SK-N-SH (cell line): Measurements from ENCODE around the gene GRIK5. TPM values are rescaled to one million over a fixed set of nuclear protein-coding genes. Genes with fewer than 3 reads are reported as not detected.

Experiments
- CTCF ChIA-PET: fragments of 300-600, 350-600 bp; formaldehyde crosslinking; extraction: SDS; loops from one replicate; lab custom pipeline; 2021; lab: Yijun Ruan, JAX
- POLR2A ChIA-PET: fragments of 350-600 bp; sonication (Branson Sonifier 250); formaldehyde crosslinking; extraction: SDS; loops from one replicate; lab custom pipeline; 2020; ENCODE audit warnings: antibody characterized with exemption, inconsistent platforms; lab: Yijun Ruan, JAX
- DNase-seq: peaks from one replicate; pipeline ENCODE4 v3.0.0; 2012
- H2AFZ ChIP-seq: fragments of 200-600 bp; sonication (generic); 2 replicates; pipeline ENCODE4 v1.8.1; 2016; ENCODE audit warnings: antibody characterized with exemption, mild to moderate bottlenecking, low read depth
- H3F3A ChIP-seq: fragments of 200-600 bp; sonication (generic); replicated peaks from 2 replicates; pipeline ENCODE3; 2016; ENCODE audit warnings: antibody characterized with exemption, mild to moderate bottlenecking; ENCODE audit not compliant: insufficient read depth
- H3K27ac ChIP-seq, 2 experiments: fragments of 200-500 bp in 1 of 2; fragments of 200-600 bp in 1 of 2; sonication (Bioruptor generic) in 1 of 2; sonication (generic), shearing (Covaris generic) in 1 of 2; 2 replicates each; pipeline versions ENCODE4 v1.5.1 to v1.6.1; 2014 to 2016; ENCODE audit warnings: low read depth in 2 of 2, inconsistent platforms in 1 of 2, low read length in 1 of 2, mild to moderate bottlenecking in 1 of 2, mixed read lengths in 1 of 2
- H3K27me3 ChIP-seq: fragments of 200-600 bp; sonication (generic), shearing (Covaris generic); 2 replicates; pipeline ENCODE4 v1.6.1; 2016; ENCODE audit warnings: mixed run types; ENCODE audit not compliant: insufficient read depth
- H3K36me3 ChIP-seq, 2 experiments: fragments of 200-500 bp in 1 of 2; fragments of 200-600 bp in 1 of 2; sonication (Bioruptor generic) in 1 of 2; sonication (generic) in 1 of 2; replicated peaks in 1 of 2; 2 replicates each; pipeline versions ENCODE3 to v1.5.1; 2014 to 2016; ENCODE audit warnings: low read length in 1 of 2, mild to moderate bottlenecking in 1 of 2; ENCODE audit not compliant: insufficient read depth in 2 of 2, control insufficient read depth in 1 of 2
- H3K4me1 ChIP-seq, 2 experiments: fragments of 200-500 bp in 1 of 2; fragments of 200-600 bp in 1 of 2; sonication (Bioruptor generic) in 1 of 2; sonication (generic), shearing (Covaris generic) in 1 of 2; 2 replicates each; pipeline versions ENCODE4 v1.5.1 to v1.6.1; 2014 to 2016; ENCODE audit warnings: low read depth in 1 of 2, low read length in 1 of 2, mixed run types in 1 of 2; ENCODE audit not compliant: insufficient read depth in 2 of 2, control insufficient read depth in 1 of 2
- H3K4me2 ChIP-seq: fragments of 200-600 bp; sonication (generic), shearing (Covaris generic); 2 replicates; pipeline ENCODE4 v1.6.1; 2017; ENCODE audit warnings: mixed run types
- H3K4me3 ChIP-seq, 2 experiments: fragments of 200-500 bp in 1 of 2; fragments of 200-600 bp in 1 of 2; sonication (Bioruptor generic) in 1 of 2; sonication (generic), shearing (Covaris generic) in 1 of 2; 2 replicates each; pipeline versions ENCODE4 v1.5.1 to v1.8.1; 2014 to 2016; ENCODE audit warnings: low read depth in 2 of 2, inconsistent platforms in 1 of 2, low read length in 1 of 2, mild to moderate bottlenecking in 1 of 2, mixed read lengths in 1 of 2, moderate library complexity in 1 of 2
- H3K79me2 ChIP-seq: fragments of 200-600 bp; sonication (generic); 2 replicates; pipeline ENCODE4 v1.8.1; 2017; ENCODE audit warnings: mild to moderate bottlenecking; ENCODE audit not compliant: insufficient read depth
- H3K9ac ChIP-seq: fragments of 200-600 bp; sonication (generic); 2 replicates; pipeline ENCODE4 v1.6.1; 2017; ENCODE audit warnings: mixed run types
- H3K9me2 ChIP-seq: fragments of 200-600 bp; sonication (generic); 2 replicates; pipeline ENCODE4 v1.6.1; 2017; ENCODE audit warnings: mixed run types
- H3K9me3 ChIP-seq: fragments of 200-600 bp; sonication (generic); 2 replicates; pipeline ENCODE4 v1.6.1; 2017; ENCODE audit warnings: mixed run types, mild to moderate bottlenecking, moderate library complexity
- H4K20me1 ChIP-seq: fragments of 200-600 bp; sonication (generic); 2 replicates; pipeline ENCODE4 v1.6.1; 2017; ENCODE audit warnings: mild to moderate bottlenecking, mixed run types; ENCODE audit not compliant: insufficient read depth
- EZH2phosphoT487 ChIP-seq: fragments of 200-600 bp; sonication (generic); IDR thresholded peaks from 2 replicates; pipeline ENCODE4 v1.6.1; 2017; ENCODE audit warnings: low read depth, mixed run types, mild to moderate bottlenecking, antibody characterized with exemption, moderate library complexity, borderline replicate concordance
- FOXM1 ChIP-seq: IDR thresholded peaks from 2 replicates; pipeline ENCODE4 v1.4.0; 2012; ENCODE audit warnings: low read depth, mild to moderate bottlenecking
- IRF3 ChIP-seq: fragments of 150-350 bp; IDR thresholded peaks from 2 replicates; pipeline ENCODE4 v1.6.1; 2016; ENCODE audit warnings: mild to moderate bottlenecking, low read depth, low read length
- POLR2AphosphoS5 ChIP-seq: IDR thresholded peaks from 2 replicates; pipeline ENCODE4 v1.6.1; 2012; ENCODE audit warnings: low read depth, low read length
- RAD21 ChIP-seq: IDR thresholded peaks from 2 replicates; pipeline ENCODE4 v1.6.1; 2012; ENCODE audit warnings: mild to moderate bottlenecking, low read length
- RFX5 ChIP-seq: IDR thresholded peaks from 2 replicates; pipeline ENCODE4 v1.6.1; 2012; ENCODE audit warnings: mild to moderate bottlenecking, improper control_type of control experiment, low read length
- RXRA ChIP-seq: IDR thresholded peaks from 2 replicates; pipeline ENCODE4 v1.4.0; 2012; ENCODE audit warnings: low read depth, mild to moderate bottlenecking, borderline replicate concordance
- SMC3 ChIP-seq: IDR thresholded peaks from 2 replicates; pipeline ENCODE4 v1.6.1; 2012; ENCODE audit warnings: low read depth, low read length, improper control_type of control experiment
- TCF12 ChIP-seq: IDR thresholded peaks from 2 replicates; pipeline ENCODE4 v1.4.0; 2012
- WGBS: methylation state at CpG from one replicate; pipeline ENCODE4 v1.1.6; 2017; ENCODE audit warnings: low lambda C conversion rate; 5-methylcytosine and 5-hydroxymethylcytosine counted together
- polyA plus RNA-seq, 3 experiments: library from polyadenylated mRNA; depleted of rRNA; stranded (reverse); fragments of >200 nt; gene quantifications; 2 replicates each; pipeline ENCODE4 v1.2.3, GENCODE V29; 2012
- TF ChIP-seq, protein P1 (sequence below): fragments of 200-600 bp; sonication (generic); IDR thresholded peaks from 2 replicates; pipeline ENCODE4 v1.6.1; 2017; ENCODE audit warnings: antibody characterized with exemption, mild to moderate bottlenecking, moderate library complexity

Gene GRIK5
- polyA plus RNA-seq, 1 of the 3 experiments (the other 2 are of a cell fraction), result 2.4 TPM

DNA sequence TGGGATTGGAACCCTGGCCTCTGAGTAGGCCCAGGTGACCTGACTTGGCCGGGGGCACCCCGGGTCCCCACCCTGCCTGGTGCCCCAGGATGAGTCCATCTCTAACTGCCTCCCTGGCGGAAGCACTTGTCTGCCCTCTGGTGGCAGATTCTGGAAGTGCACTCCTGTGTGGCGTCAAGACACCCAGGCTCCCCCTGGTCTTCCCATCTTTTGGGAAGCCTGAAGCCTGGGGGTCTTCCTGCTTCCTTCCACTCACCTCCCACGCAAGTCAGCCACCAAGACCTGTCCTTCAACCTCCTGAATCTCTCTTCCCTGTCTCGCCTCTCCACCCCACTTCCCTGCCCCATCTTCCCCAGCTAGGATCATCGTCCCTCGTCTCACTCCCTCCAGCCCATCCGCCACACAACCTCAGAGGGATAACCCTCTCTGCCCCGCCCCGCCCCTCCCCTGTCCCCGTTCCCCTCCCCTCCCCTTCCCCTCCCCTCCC is 118.3 kb downstream of the GRIK5 start:
- WGBS, result 6% methylated on average over 12 of the region's 12 CpGs
- Histone ChIP-seq H3K27ac (no peak overlapping the region), H3K9me2 (no peaks in the 10 kb centered on the region), H2AFZ (no peak overlapping the region), H3K9me3 (no peaks in the 10 kb centered on the region), H3K27me3 (no peaks in the 10 kb centered on the region), H3K4me1 (peaks cover 0 to 2% of the 10 kb centered on the region in 2 experiments; a peak in 1 of 4 replicates), H3K4me2 (no peak overlapping the region; the same call in 1 of the 2 replicates), H3K79me2 (no peaks in the 10 kb centered on the region), H4K20me1 (no peaks in the 10 kb centered on the region), H3K4me3 (no peak overlapping the region; a peak in 1 of 4 replicates), H3K9ac (no peak overlapping the region), H3F3A (no peaks in the 10 kb centered on the region), H3K36me3 (peaks cover 0 to 11% of the 10 kb centered on the region in 2 experiments)
- DNase-seq, result peak; percentile 90
- CTCF ChIA-PET, result interaction anchor here (0.7 to 3.4 kb wide), 22 partner anchors 9 to 156 kb away, joined by 3 to 48 read pairs (median 4); partner anchors contain the start of gene RPS19
- POLR2A ChIA-PET, result no interaction called here
- no peak for TF ChIP-seq FOXM1
- peak; percentile 65; the same call in 1 of the 2 replicates for TF ChIP-seq SMC3
- TF ChIP-seq TCF12, result no peak
- TF ChIP-seq RXRA, result no peak
- no peak for TF ChIP-seq EZH2phosphoT487
- TF ChIP-seq RAD21, result peak; percentile 82
- TF ChIP-seq, protein P1, sequence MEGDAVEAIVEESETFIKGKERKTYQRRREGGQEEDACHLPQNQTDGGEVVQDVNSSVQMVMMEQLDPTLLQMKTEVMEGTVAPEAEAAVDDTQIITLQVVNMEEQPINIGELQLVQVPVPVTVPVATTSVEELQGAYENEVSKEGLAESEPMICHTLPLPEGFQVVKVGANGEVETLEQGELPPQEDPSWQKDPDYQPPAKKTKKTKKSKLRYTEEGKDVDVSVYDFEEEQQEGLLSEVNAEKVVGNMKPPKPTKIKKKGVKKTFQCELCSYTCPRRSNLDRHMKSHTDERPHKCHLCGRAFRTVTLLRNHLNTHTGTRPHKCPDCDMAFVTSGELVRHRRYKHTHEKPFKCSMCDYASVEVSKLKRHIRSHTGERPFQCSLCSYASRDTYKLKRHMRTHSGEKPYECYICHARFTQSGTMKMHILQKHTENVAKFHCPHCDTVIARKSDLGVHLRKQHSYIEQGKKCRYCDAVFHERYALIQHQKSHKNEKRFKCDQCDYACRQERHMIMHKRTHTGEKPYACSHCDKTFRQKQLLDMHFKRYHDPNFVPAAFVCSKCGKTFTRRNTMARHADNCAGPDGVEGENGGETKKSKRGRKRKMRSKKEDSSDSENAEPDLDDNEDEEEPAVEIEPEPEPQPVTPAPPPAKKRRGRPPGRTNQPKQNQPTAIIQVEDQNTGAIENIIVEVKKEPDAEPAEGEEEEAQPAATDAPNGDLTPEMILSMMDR, result peak; percentile 94
- TF ChIP-seq POLR2AphosphoS5, result no peak
- TF ChIP-seq IRF3, result no peak
- TF ChIP-seq RFX5, result no peak

Other genes starting within 250 kb of the GRIK5 start
- gene LYPD4, start 225.5 kb downstream of the GRIK5 start, polyA plus RNA-seq (2012; rRNA removed), result not detected in 2 replicates
- not detected in 2 replicates for gene DMRTC2, start 225.2 kb downstream of the GRIK5 start, polyA plus RNA-seq (2012; rRNA removed)
- gene RPS19, start 210.0 kb downstream of the GRIK5 start, polyA plus RNA-seq (2012; rRNA removed), result 2,819 and 3,310 TPM in 2 replicates
- 0.20 and 0.31 TPM in 2 replicates for gene CD79A, start 192.9 kb downstream of the GRIK5 start, polyA plus RNA-seq (2012; rRNA removed)
- 67.3 and 102 TPM in 2 replicates for gene ARHGEF1, start 187.0 kb downstream of the GRIK5 start, polyA plus RNA-seq (2012; rRNA removed)
- 0.03 and 0.07 TPM in 2 replicates for gene ERFL, start 141.8 kb downstream of the GRIK5 start, polyA plus RNA-seq (2012; rRNA removed)
- gene RABAC1, start 110.9 kb downstream of the GRIK5 start, polyA plus RNA-seq (2012; rRNA removed), result 252 and 287 TPM in 2 replicates
- 0.75 and 0.77 TPM in 2 replicates for gene ATP1A3, start 76.0 kb downstream of the GRIK5 start, polyA plus RNA-seq (2012; rRNA removed)
- 6.9 and 8.5 TPM in 2 replicates for gene ZNF574, start 6.0 kb upstream of the GRIK5 start, polyA plus RNA-seq (2012; rRNA removed)
- gene POU2F2, start 62.2 kb upstream of the GRIK5 start, polyA plus RNA-seq (2012; rRNA removed), result 0.15 and 0.49 TPM in 2 replicates
- 30.2 and 31.1 TPM in 2 replicates for gene DEDD2, start 147.5 kb upstream of the GRIK5 start, polyA plus RNA-seq (2012; rRNA removed)
- 3.5 and 4.0 TPM in 2 replicates for gene ZNF526, start 150.1 kb upstream of the GRIK5 start, polyA plus RNA-seq (2012; rRNA removed)
- 42.1 and 47.2 TPM in 2 replicates for gene GSK3A, start 172.4 kb upstream of the GRIK5 start, polyA plus RNA-seq (2012; rRNA removed)
- gene ERF, start 184.9 kb upstream of the GRIK5 start, polyA plus RNA-seq (2012; rRNA removed), result 89.6 and 94.5 TPM in 2 replicates
- 8.6 and 16.9 TPM in 2 replicates for gene CIC, start 199.0 kb upstream of the GRIK5 start, polyA plus RNA-seq (2012; rRNA removed)
- 1.3 TPM in 2 replicates for gene PRR19, start 231.9 kb upstream of the GRIK5 start, polyA plus RNA-seq (2012; rRNA removed)
- gene PAFAH1B3, start 232.4 kb upstream of the GRIK5 start, polyA plus RNA-seq (2012; rRNA removed), result 105 and 160 TPM in 2 replicates
- 0.37 and 2.0 TPM in 2 replicates for gene TMEM145, start 243.1 kb upstream of the GRIK5 start, polyA plus RNA-seq (2012; rRNA removed)